Vagina (tissue), 2 donors: ENCODE measurements around the gene SHFL. TPM values are rescaled to one million over a fixed set of nuclear protein-coding genes. Genes with fewer than 3 reads are reported as not detected.

Experiments
- DNase-seq, 2 donors: peaks; one replicate each; pipeline ENCODE4 v3.0.0-alpha.2; 2017; ENCODE audit errors: extremely low spot score in 2 of 2
- H3K27ac ChIP-seq: fragments of 200-600 bp; sonication (generic); one replicate; pipeline ENCODE4 v1.5.1; 2019
- H3K27me3 ChIP-seq: fragments of 200-600 bp; sonication (generic); one replicate; pipeline ENCODE4 v1.5.1; 2019
- H3K36me3 ChIP-seq, 2 donors: fragments of 200-600 bp; sonication (generic); one replicate each; pipeline ENCODE4 v1.5.1; 2017 to 2019
- H3K4me1 ChIP-seq: fragments of 200-600 bp; sonication (generic); one replicate; pipeline ENCODE4 v1.5.1; 2019
- H3K4me3 ChIP-seq, 2 donors: fragments of 200-600 bp; sonication (generic); 1 replicate in 1 of 2; 2 replicates in 1 of 2; pipeline ENCODE4 v1.5.1; 2016 to 2019
- H3K9me3 ChIP-seq: fragments of 200-600 bp; sonication (generic); one replicate; pipeline ENCODE4 v1.5.1; 2019
- POLR2A ChIP-seq, 2 donors: fragments of 450-650 bp; IDR thresholded peaks; one replicate each; pipeline ENCODE4 v1.6.1; 2017; ENCODE audit warnings: antibody characterized with exemption in 2 of 2, mild to moderate bottlenecking in 2 of 2, moderate library complexity in 2 of 2
- POLR2AphosphoS5 ChIP-seq, 2 donors: sonication (generic); formaldehyde crosslinking; IDR thresholded peaks; one replicate each; pipeline ENCODE4 v1.9.0; 2017; ENCODE audit warnings: antibody characterized with exemption in 2 of 2, mild to moderate bottlenecking in 2 of 2, low read depth in 1 of 2; ENCODE audit not compliant: insufficient read depth in 1 of 2
- intact Hi-C: fragments of 100-400 bp; cut with DNase I; formaldehyde crosslinking; loops from one replicate; pipeline ENCODE4 v1.15.1; 2023
- total RNA-seq: library from RNA; depleted of rRNA; stranded (reverse); fragments of >200 nt; gene quantifications from one replicate; pipeline ENCODE4 v1.2.3, GENCODE V29; 2016
- TF ChIP-seq, protein P1 (sequence below), 3 experiments: fragments of 450-650 bp in 2 of 3; fragments of 200-600 bp in 1 of 3; sonication (generic) in 1 of 3; IDR thresholded peaks; one replicate each; pipeline ENCODE4 v1.5.1; 2017 to 2019; ENCODE audit warnings: antibody characterized with exemption in 3 of 3, mild to moderate bottlenecking in 2 of 3, moderate library complexity in 2 of 3

The SHFL gene
- total RNA-seq, 1 donor from 2014 or later = 46.9 TPM

DNA sequence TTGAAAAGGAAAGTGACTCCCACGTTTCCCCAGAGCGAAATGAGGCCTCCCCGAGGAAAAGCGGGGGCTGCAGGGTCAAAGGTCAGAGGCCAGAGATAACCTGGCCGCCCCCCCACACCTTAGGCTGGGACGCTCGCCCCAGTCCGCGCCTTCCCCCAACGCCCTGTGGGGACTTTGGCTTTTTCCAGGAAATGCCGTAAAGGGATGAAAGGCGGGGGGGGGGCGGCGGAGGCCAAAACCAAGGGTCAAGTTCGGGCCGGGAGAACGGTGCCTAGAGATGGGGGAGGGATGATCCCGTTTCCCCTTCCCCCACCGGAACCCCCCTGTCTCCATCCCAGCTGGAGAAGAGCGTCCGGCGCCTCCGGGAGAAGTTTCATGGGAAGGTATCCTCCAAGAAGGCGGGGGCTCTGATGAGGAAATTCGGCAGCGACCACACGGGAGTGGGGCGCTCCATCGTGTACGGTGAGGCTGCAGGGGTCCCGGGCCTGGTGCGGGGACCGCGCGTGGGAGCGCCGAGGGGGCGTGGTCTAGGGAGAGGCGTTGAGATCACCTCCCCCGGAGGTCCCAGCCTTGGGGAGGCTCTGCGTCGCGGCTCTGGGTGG is 575 bp downstream of the SHFL start:
- Histone ChIP-seq H3K27ac (peak overlapping the region; percentile 96), H3K9me3 (no peaks in the 10 kb centered on the region), H3K4me3 (peak overlapping the region; percentile 93 to 98), H3K36me3 (peaks cover 0 to 10% of the 10 kb centered on the region in 2 donors), H3K27me3 (no peaks in the 10 kb centered on the region), H3K4me1 (peaks cover 11% of the 10 kb centered on the region)
- peak in 1 of 2 donors; percentile 84 for DNase-seq
- intact Hi-C loops = no loop called here
- TF ChIP-seq, protein P1, sequence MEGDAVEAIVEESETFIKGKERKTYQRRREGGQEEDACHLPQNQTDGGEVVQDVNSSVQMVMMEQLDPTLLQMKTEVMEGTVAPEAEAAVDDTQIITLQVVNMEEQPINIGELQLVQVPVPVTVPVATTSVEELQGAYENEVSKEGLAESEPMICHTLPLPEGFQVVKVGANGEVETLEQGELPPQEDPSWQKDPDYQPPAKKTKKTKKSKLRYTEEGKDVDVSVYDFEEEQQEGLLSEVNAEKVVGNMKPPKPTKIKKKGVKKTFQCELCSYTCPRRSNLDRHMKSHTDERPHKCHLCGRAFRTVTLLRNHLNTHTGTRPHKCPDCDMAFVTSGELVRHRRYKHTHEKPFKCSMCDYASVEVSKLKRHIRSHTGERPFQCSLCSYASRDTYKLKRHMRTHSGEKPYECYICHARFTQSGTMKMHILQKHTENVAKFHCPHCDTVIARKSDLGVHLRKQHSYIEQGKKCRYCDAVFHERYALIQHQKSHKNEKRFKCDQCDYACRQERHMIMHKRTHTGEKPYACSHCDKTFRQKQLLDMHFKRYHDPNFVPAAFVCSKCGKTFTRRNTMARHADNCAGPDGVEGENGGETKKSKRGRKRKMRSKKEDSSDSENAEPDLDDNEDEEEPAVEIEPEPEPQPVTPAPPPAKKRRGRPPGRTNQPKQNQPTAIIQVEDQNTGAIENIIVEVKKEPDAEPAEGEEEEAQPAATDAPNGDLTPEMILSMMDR (IDR thresholded peaks at IDR 0.05) = no peak
- peak in 1 of 2 donors; percentile 45 for TF ChIP-seq POLR2AphosphoS5 (IDR thresholded peaks at IDR 0.05; ENCODE audit: insufficient read depth in 1 of 2, low read depth in 1 of 2)
- TF ChIP-seq POLR2A (IDR thresholded peaks at IDR 0.05) = no peak

DNA sequence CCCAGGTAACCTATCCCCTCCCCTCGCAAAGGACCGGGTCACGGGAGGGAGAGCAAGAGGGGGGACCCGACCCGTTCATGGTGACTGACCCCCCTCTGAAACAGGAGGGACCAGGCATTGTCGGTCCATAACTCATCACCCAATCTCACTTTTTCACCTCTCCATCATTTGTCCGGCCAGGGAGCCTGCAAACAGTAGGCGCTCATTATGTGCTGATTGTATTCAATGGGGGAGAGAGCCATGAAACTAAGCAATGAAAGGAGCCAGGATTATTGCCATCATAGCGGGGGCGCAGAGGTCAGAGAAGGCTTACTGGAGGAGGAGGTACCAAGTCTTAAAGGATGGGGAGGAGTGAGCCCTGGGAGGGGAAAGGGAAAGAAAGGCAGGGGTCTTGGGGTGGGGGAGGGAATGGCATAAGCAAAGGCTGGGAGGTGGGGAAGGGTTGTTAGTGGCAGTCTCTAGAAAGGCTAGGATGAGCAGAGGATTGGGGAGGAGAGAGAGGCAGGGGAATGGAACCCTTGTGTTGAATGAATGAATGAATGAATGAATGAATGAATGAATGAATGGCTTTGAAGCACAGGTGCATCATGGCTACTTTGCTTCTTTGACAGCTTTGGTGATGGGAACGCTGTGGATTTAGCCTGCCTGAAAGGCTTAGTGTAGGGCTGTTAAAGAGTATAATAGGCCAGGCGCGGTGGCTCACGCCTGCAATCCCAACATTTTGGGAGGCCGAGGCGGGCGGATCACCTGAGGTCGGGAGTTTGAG is 1.4 kb downstream of the SHFL start:
- H3K4me3 ChIP-seq = peak overlapping the region; percentile 93 to 98
- TF ChIP-seq POLR2AphosphoS5 (IDR thresholded peaks at IDR 0.05; ENCODE audit: insufficient read depth in 1 of 2, low read depth in 1 of 2) (no peak), POLR2A (IDR thresholded peaks at IDR 0.05) (no peak)
- TF ChIP-seq, protein P1 (IDR thresholded peaks at IDR 0.05) = no peak
- no peaks in the 10 kb centered on the region for H3K27me3 ChIP-seq
- peaks cover 0 to 14% of the 10 kb centered on the region in 2 donors for H3K36me3 ChIP-seq
- no peak for DNase-seq
- peak overlapping the region; percentile 96 for H3K27ac ChIP-seq
- intact Hi-C loops = no loop called here
- peaks cover 11% of the 10 kb centered on the region for H3K4me1 ChIP-seq
- no peaks in the 10 kb centered on the region for H3K9me3 ChIP-seq

- no peaks in the 10 kb centered on the region for H3K9me3 ChIP-seq
- H3K27ac ChIP-seq = no peak overlapping the region
- H3K4me1 ChIP-seq = peaks cover 11% of the 10 kb centered on the region
- H3K27me3 ChIP-seq = no peaks in the 10 kb centered on the region
- TF ChIP-seq POLR2A (IDR thresholded peaks at IDR 0.05) (no peak), POLR2AphosphoS5 (IDR thresholded peaks at IDR 0.05; ENCODE audit: insufficient read depth in 1 of 2, low read depth in 1 of 2) (no peak)
- TF ChIP-seq, protein P1 (IDR thresholded peaks at IDR 0.05) = no peak
- no peak for DNase-seq
- H3K4me3 ChIP-seq = no peak overlapping the region
- peaks cover 0 to 14% of the 10 kb centered on the region in 2 donors for H3K36me3 ChIP-seq
- intact Hi-C loops = no loop called here
These were observed 2.9 kb downstream of the SHFL start for GRCh38 chr19:10088949-10089554.

- Histone ChIP-seq H3K9me3 (no peaks in the 10 kb centered on the region), H3K27ac (no peak overlapping the region), H3K4me3 (no peak overlapping the region), H3K27me3 (no peaks in the 10 kb centered on the region), H3K36me3 (peaks cover 0 to 14% of the 10 kb centered on the region in 2 donors), H3K4me1 (peaks cover 11% of the 10 kb centered on the region)
- intact Hi-C loops = no loop called here
- TF ChIP-seq POLR2AphosphoS5 (IDR thresholded peaks at IDR 0.05; ENCODE audit: insufficient read depth in 1 of 2, low read depth in 1 of 2) (no peak), POLR2A (IDR thresholded peaks at IDR 0.05) (no peak)
- TF ChIP-seq, protein P1 (IDR thresholded peaks at IDR 0.05) = no peak
- DNase-seq = no peak
These were observed 3.8 kb downstream of the SHFL start for GRCh38 chr19:10089801-10090375.
